CD4-positive, alpha-beta memory T cell (primary cell): ENCODE results near the gene CHRM2. TPM values are rescaled to one million over a fixed set of nuclear protein-coding genes. Genes with fewer than 3 reads are reported as not detected.
"Not testable (repeated sequence)": the region's sequence is repeated elsewhere in the genome, so short reads cannot be mapped to it uniquely, and the experiment has no call there.

Source experiments
- CTCF ChIA-PET: fragments of 350-600 bp; sonication (Branson Sonifier 250); formaldehyde crosslinking; loops from one replicate; lab custom pipeline; 2021; ENCODE audit warnings: inconsistent platforms; ENCODE audit not compliant: partially characterized antibody; lab: Charles Lee
- POLR2A ChIA-PET: fragments of 350-600 bp; sonication (Branson Sonifier 250); formaldehyde crosslinking; loops from one replicate; lab custom pipeline; 2021; ENCODE audit not compliant: partially characterized antibody; lab: Charles Lee
- DNase-seq, 5 donors: peaks; one replicate each; pipeline versions ENCODE4 v3.0.0 to v3.0.0-alpha.2; 2020 to 2022; ENCODE audit warnings: mixed read lengths in 1 of 5
- H3K27ac ChIP-seq: one replicate; pipeline ENCODE4 v1.7.0; 2013; ENCODE audit warnings: low read depth, low read length
- H3K27me3 ChIP-seq: 2 replicates; pipeline ENCODE4 v1.7.0; 2013; ENCODE audit warnings: mild to moderate bottlenecking, low read length, moderate library complexity; ENCODE audit not compliant: insufficient read depth
- H3K36me3 ChIP-seq: 2 replicates; pipeline ENCODE4 v1.7.0; 2013; ENCODE audit warnings: mild to moderate bottlenecking, low read length, moderate library complexity; ENCODE audit not compliant: insufficient read depth
- H3K4me1 ChIP-seq: 2 replicates; pipeline ENCODE4 v1.7.0; 2013; ENCODE audit warnings: mild to moderate bottlenecking, low read length, moderate library complexity; ENCODE audit not compliant: insufficient read depth
- H3K4me3 ChIP-seq, 2 donors: one replicate each; pipeline ENCODE4 v1.7.0; 2013; ENCODE audit warnings: low read length in 2 of 2, mild to moderate bottlenecking in 1 of 2
- H3K9me3 ChIP-seq, 2 donors: one replicate each; pipeline ENCODE4 v1.7.0; 2013; ENCODE audit warnings: low read length in 2 of 2, control low read depth in 1 of 2; ENCODE audit not compliant: control insufficient read depth in 1 of 2
- H3K27ac Mint-ChIP-seq, 7 donors: one replicate each; pipeline ENCODE4 v1.8.0; 2020 to 2021; ENCODE audit warnings: mixed read lengths in 7 of 7, mild to moderate bottlenecking in 6 of 7, inconsistent platforms in 3 of 7, moderate library complexity in 3 of 7
- H3K27me3 Mint-ChIP-seq, 2 donors: one replicate each; pipeline ENCODE4 v1.8.0; 2020 to 2021; ENCODE audit warnings: mixed read lengths in 2 of 2
- H3K36me3 Mint-ChIP-seq, 2 donors: one replicate each; pipeline ENCODE4 v1.8.0; 2020 to 2021; ENCODE audit warnings: mixed read lengths in 2 of 2, inconsistent platforms in 1 of 2, mild to moderate bottlenecking in 1 of 2
- H3K4me1 Mint-ChIP-seq, 4 donors: one replicate each; pipeline ENCODE4 v1.8.0; 2020 to 2021; ENCODE audit warnings: mixed read lengths in 4 of 4, mild to moderate bottlenecking in 1 of 4
- H3K4me3 Mint-ChIP-seq, 8 donors: one replicate each; pipeline ENCODE4 v1.8.0; 2020 to 2021; ENCODE audit warnings: mixed read lengths in 8 of 8, mild to moderate bottlenecking in 7 of 8, moderate library complexity in 6 of 8, inconsistent platforms in 3 of 8
- H3K9me3 Mint-ChIP-seq, 8 donors: one replicate each; pipeline ENCODE4 v1.8.0; 2020 to 2021; ENCODE audit warnings: mixed read lengths in 8 of 8, mild to moderate bottlenecking in 5 of 8, inconsistent platforms in 3 of 8, moderate library complexity in 1 of 8
- intact Hi-C: fragments of 100-400 bp; cut with micrococcal nuclease; formaldehyde crosslinking; loops from one replicate; pipeline ENCODE4 v1.15.1; 2023
- polyA plus RNA-seq, 2 donors: library from polyadenylated mRNA; unstranded; fragments of 300-500 nt; fragmentation: Illumina TruSeq; gene quantifications; one replicate each; pipeline ENCODE4 v1.2.3, GENCODE V29; 2021
- total RNA-seq, 2 experiments: library from RNA; stranded (reverse); gene quantifications; one replicate each; pipeline ENCODE4 v1.2.3, GENCODE V29; 2021

The CHRM2 gene
- total RNA-seq (not detected), polyA plus RNA-seq (not detected)

DNA sequence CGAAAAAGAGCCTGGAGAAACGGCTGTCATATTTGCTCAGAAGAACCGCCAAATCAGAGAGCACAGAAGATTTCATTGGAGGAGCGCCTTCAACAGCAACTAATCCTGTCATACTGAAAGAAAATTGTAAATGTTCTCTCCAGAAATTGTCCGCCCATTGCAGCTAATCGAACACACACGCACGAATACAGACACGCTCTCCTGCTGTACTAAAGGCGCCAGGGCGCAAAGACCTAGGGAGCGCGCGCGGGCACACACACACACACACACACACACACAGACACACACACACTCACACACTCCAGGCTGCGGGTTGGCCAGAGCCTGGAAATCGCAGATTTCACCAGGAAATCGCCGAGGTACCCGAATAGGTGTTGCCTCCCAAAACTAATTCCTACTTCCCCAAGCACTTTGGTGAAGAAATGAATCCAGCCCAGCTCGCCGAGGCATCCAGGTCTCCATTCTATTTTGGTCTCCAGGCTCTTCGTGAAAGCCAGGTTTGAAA is at the start of gene CHRM2:
Gene CHRM2, plus strand, starts transcription at position 157 of the 505 bp plus-strand sequence. CDS start 146,214 bp downstream, outside the sequence.
- Mint-ChIP-seq H3K27ac (no peak within 1 kb of the TSS), H3K27me3 (peaks cover 15 to 17% of the 10 kb centered on the region in 2 donors), H3K36me3 (no peaks in the 10 kb centered on the region), H3K4me1 (peaks cover 0 to 2% (median 0%) of the 10 kb centered on the region in 4 donors), H3K4me3 (no peak within 1 kb of the TSS), H3K9me3 (peaks cover 0 to 9% (median 0%) of the 10 kb centered on the region in 8 donors)
- intact Hi-C loops: no loop called here
- POLR2A ChIA-PET: no interaction called here
- no peaks in the 10 kb centered on the region for H3K9me3 ChIP-seq
- H3K27me3 ChIP-seq: no peaks in the 10 kb centered on the region
- no peak within 1 kb of the TSS for H3K4me3 ChIP-seq
- no peaks in the 10 kb centered on the region for H3K36me3 ChIP-seq
- DNase-seq: no peak
- CTCF ChIA-PET: no interaction called here
- no peak within 1 kb of the TSS for H3K27ac ChIP-seq
- no peaks in the 10 kb centered on the region for H3K4me1 ChIP-seq

DNA sequence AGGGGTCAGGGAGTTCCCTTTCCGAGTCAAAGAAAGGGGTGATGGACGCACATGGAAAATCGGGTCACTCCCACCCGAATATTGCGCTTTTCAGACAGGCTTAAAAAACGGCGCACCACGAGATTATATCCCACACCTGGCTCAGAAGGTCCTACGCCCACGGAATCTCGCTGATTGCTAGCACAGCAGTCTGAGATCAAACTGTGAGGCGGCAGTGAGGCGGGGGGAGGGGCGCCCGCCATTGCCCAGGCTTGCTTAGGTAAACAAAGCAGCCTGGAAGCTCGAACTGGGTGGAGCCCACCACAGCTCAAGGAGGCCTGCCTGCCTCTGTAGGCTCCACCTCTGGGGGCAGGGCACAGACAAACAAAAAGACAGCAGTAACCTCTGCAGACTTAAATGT is 37.1 kb upstream of the CHRM2 start:
- not testable (repeated sequence) for H3K27me3 Mint-ChIP-seq

DNA sequence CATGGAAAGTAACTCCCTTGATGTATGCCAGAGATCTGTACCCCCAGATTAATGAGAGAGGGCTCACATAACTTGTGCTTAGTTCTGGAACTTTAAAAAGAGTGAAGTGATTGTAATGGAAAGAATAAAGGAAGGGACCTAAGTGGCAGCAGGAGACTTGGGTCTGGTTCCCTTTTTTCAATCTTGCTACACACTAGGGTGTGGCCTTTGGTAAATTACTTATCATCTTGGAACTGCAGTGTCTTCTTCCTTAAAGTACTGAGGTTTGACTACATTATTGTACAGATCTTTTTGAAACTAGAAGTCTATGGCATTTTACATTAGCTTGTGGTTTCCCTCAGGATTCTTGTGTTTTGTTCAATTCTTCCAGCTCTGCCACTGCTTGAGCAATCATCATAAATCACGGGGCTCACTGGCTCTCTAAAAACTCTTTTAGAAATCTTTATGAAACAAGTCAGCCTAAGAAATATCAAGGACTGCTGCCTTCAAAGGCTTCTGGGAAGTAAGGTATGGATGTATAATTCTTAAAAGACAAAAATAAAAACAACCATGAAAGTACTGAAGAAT is 22.5 kb upstream of the CHRM2 start:
- intact Hi-C loops: no loop called here
- CTCF ChIA-PET: no interaction called here
- H3K27me3 Mint-ChIP-seq: no peaks in the 10 kb centered on the region

More for the DNA sequence above, 37.1 kb upstream of the CHRM2 start:
- intact Hi-C loops, H3K27ac Mint-ChIP-seq, POLR2A ChIA-PET, H3K4me1 Mint-ChIP-seq, H3K27me3 ChIP-seq, H3K36me3 ChIP-seq, CTCF ChIA-PET, H3K9me3 ChIP-seq, H3K4me1 ChIP-seq, H3K4me3 ChIP-seq, H3K36me3 Mint-ChIP-seq, H3K27ac ChIP-seq, DNase-seq, H3K4me3 Mint-ChIP-seq: not testable (repeated sequence)
- peaks cover 0 to 12% (median 5%) of the 10 kb centered on the region in 8 donors for H3K9me3 Mint-ChIP-seq

DNA sequence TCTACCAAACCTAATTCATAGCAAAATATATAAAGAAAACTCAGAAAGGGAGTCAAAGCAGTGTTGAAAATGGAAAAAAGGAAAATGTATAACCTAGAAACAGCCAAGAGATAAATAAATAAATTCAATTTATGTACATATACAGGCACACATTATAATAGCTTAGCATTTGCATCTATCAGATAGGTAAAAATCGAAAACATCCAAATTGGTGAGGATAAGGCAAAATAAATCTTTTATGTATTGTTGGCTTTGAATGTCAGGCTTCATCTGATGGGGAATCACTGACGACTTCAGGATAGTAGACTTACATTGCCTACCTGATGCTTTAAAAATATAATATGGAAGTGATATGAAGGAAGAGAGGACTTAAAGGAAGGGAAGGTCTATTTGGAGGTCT is 20.6 kb upstream of the CHRM2 start:
- no peak overlapping the region for H3K27ac Mint-ChIP-seq
- H3K9me3 ChIP-seq: no peaks in the 10 kb centered on the region
- POLR2A ChIA-PET: no interaction called here
- no peaks in the 10 kb centered on the region for H3K36me3 Mint-ChIP-seq
- H3K27me3 ChIP-seq: no peaks in the 10 kb centered on the region
- peaks cover 4 to 8% (median 5%) of the 10 kb centered on the region in 8 donors for H3K9me3 Mint-ChIP-seq
- no peaks in the 10 kb centered on the region for H3K4me1 Mint-ChIP-seq
- intact Hi-C loops: no loop called here
- no peak for DNase-seq
- H3K27ac ChIP-seq: no peak overlapping the region
- no peaks in the 10 kb centered on the region for H3K36me3 ChIP-seq
- H3K4me1 ChIP-seq: no peaks in the 10 kb centered on the region
- no peaks in the 10 kb centered on the region for H3K27me3 Mint-ChIP-seq
- CTCF ChIA-PET: no interaction called here
- no peak overlapping the region for H3K4me3 ChIP-seq
- H3K4me3 Mint-ChIP-seq: no peak overlapping the region

More for the DNA sequence above, 22.5 kb upstream of the CHRM2 start:
- Histone ChIP-seq H3K27ac (no peak overlapping the region), H3K4me3 (no peak overlapping the region), H3K4me1 (no peaks in the 10 kb centered on the region), H3K36me3 (no peaks in the 10 kb centered on the region), H3K27me3 (no peaks in the 10 kb centered on the region), H3K9me3 (no peaks in the 10 kb centered on the region)
- no peak for DNase-seq
- Mint-ChIP-seq H3K9me3 (peaks cover 4 to 12% (median 5%) of the 10 kb centered on the region in 8 donors), H3K4me3 (no peak overlapping the region), H3K4me1 (no peaks in the 10 kb centered on the region), H3K27ac (no peak overlapping the region), H3K36me3 (no peaks in the 10 kb centered on the region)
- POLR2A ChIA-PET: no interaction called here

DNA sequence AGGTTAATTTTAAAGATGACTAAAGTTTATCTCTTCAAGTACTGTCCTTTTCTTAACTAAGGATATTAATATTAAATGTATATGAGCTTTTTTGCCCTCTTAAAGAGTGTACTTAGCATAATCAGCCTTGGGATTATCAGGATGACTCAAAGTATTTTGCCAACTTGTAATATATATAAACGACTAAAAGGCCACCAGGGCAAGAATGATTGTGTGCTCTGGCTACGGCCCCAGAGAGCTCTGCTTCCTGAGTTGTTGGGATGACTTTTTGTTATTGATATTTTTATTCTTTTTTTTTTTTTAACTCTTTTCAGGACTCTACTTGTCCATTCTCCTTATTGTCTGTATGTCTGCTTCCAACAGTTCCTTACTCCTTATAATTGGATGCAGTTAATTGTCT is 14.8 kb upstream of the CHRM2 start:
- Mint-ChIP-seq H3K4me1 (no peaks in the 10 kb centered on the region), H3K9me3 (peaks cover 0 to 14% (median 6%) of the 10 kb centered on the region in 8 donors), H3K27ac (no peak overlapping the region), H3K4me3 (no peak overlapping the region), H3K27me3 (no peaks in the 10 kb centered on the region), H3K36me3 (no peaks in the 10 kb centered on the region)
- Histone ChIP-seq H3K4me3 (no peak overlapping the region), H3K27ac (no peak overlapping the region), H3K4me1 (no peaks in the 10 kb centered on the region), H3K27me3 (no peaks in the 10 kb centered on the region), H3K36me3 (no peaks in the 10 kb centered on the region), H3K9me3 (no peaks in the 10 kb centered on the region)
- POLR2A ChIA-PET: no interaction called here
- no peak for DNase-seq
- intact Hi-C loops: no loop called here
- CTCF ChIA-PET: interaction anchor here (0.6 kb wide), 1 partner anchor 35 kb away, joined by 3 read pairs; no protein-coding TSS in a partner anchor

DNA sequence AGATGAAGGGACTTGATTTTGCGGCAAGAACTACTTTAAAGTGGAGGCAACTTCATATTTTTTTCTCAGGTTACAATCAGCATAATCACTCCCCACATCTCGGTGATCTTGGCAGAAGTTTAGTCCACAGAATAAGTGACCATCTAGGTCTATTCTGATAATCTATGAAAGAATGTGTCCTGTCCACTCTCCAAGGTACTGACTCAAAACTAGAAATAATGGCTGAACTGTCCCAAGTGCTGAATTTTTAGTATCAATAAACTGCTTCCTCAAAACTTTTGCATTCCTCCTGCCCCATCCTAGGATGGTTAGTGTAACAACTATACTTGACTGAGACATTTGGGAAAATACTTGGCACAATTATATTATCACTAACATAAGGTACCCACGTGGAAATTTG is 10.9 kb upstream of the CHRM2 start:
- intact Hi-C loops: no loop called here
- Mint-ChIP-seq H3K27me3 (no peaks in the 10 kb centered on the region), H3K9me3 (peaks cover 0 to 17% (median 6%) of the 10 kb centered on the region in 8 donors), H3K4me1 (no peaks in the 10 kb centered on the region), H3K36me3 (no peaks in the 10 kb centered on the region), H3K27ac (no peak overlapping the region), H3K4me3 (no peak overlapping the region)
- ChIA-PET POLR2A (no interaction called here), CTCF (no interaction called here)
- no peak overlapping the region for H3K27ac ChIP-seq
- H3K27me3 ChIP-seq: no peaks in the 10 kb centered on the region
- no peak for DNase-seq
- no peaks in the 10 kb centered on the region for H3K9me3 ChIP-seq
- no peaks in the 10 kb centered on the region for H3K4me1 ChIP-seq
- H3K36me3 ChIP-seq: no peaks in the 10 kb centered on the region
- H3K4me3 ChIP-seq: no peak overlapping the region

DNA sequence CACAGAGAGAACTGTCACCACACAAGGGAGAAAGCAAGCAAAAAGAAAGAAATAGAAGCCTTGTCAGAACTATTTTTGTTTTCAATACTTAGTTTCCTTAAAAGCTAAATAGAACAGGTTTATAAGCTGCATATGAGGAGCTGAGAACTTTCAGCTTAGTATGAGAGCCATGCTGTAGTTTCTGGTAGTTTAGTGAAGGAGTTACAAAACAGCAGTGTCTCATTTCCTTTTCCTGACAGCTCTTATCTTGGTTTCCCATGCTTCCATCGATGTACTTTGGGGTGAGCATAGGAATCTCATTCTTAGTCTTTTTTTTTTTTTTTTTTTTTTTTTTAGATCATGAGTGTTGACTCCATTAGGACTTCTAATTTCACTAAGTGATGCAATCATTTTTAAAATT is 8.6 kb upstream of the CHRM2 start:
- Histone ChIP-seq H3K27me3 (no peaks in the 10 kb centered on the region), H3K9me3 (no peaks in the 10 kb centered on the region), H3K36me3 (no peaks in the 10 kb centered on the region), H3K4me3 (no peak overlapping the region), H3K4me1 (no peaks in the 10 kb centered on the region), H3K27ac (no peak overlapping the region)
- intact Hi-C loops: no loop called here
- ChIA-PET CTCF (no interaction called here), POLR2A (no interaction called here)
- H3K27ac Mint-ChIP-seq: no peak overlapping the region
- no peak for DNase-seq
- peaks cover 0 to 13% (median 4%) of the 10 kb centered on the region in 8 donors for H3K9me3 Mint-ChIP-seq
- H3K36me3 Mint-ChIP-seq: no peaks in the 10 kb centered on the region
- no peaks in the 10 kb centered on the region for H3K4me1 Mint-ChIP-seq
- H3K4me3 Mint-ChIP-seq: no peak overlapping the region
- H3K27me3 Mint-ChIP-seq: no peaks in the 10 kb centered on the region
